Nucleus accumbens (tissue), 56 donors: ENCODE data around the gene DFFA.
"Not testable (repeated sequence)": the region's sequence is repeated elsewhere in the genome, so short reads cannot be mapped to it uniquely, and the experiment has no call there.

Experiments
- DNase-seq, 56 donors: peaks; one replicate each; lab custom pipeline; 2025; lab: John Stamatoyannopoulos, UW

The DFFA gene

GRCh38 chr1:10506677-10507047 lies 34.3 kb upstream of the DFFA start:
- DNase-seq, result no peak

DNA sequence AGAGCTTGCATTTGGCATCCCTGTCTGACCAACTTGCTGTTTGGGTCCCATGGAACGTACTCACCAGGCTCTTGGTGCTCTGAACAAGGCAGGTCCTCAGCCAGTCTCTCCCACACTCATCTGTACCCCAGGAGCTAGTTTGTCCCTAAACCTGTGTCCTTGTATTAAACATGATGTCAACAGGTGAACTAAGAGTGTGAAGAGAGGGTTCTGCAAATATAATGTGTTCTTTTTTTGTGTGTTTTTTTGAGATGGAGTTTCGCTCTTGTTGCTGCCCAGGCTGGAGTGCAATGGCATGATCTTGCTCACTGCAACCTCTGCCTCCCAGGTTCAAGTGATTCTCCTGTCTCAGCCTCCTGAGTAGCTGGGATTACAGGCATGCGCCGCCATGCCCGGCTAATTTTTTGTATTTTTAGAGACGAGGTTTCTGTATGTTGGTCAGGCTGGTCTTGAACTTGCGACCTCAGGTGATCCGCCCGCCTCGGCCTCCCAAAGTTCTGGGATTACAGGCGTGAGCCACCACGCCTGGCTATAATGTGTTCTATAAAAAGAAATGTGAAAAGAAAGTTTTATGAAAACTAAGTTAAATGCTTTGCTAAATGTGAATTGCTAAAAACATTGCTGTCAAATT lies 33.8 kb upstream of the DFFA start:
- not testable (repeated sequence) for DNase-seq

- DNase-seq, result no peak
These were observed 31.9 kb upstream of the DFFA start for GRCh38 chr1:10504249-10504648.

DNA sequence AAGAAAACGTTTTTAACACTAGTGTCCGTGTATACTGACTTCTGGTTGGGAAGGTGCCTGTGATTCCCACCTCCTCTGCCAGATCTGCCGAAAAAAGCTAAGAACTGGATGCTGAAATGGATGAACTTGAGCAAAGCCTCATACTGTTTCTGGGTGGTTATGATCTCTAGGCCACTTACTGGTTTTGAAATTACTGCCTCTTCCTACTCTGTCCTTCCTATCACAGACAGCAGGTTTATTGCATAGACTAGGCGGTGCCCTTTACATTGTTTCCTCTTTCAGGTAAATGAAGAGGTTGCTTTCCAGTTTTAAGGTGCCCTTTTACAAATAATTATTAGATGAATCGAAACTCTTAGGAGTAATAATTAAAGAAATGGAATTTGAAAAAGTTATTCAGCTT lies 29.9 kb upstream of the DFFA start:
- DNase-seq, result no peak

DNA sequence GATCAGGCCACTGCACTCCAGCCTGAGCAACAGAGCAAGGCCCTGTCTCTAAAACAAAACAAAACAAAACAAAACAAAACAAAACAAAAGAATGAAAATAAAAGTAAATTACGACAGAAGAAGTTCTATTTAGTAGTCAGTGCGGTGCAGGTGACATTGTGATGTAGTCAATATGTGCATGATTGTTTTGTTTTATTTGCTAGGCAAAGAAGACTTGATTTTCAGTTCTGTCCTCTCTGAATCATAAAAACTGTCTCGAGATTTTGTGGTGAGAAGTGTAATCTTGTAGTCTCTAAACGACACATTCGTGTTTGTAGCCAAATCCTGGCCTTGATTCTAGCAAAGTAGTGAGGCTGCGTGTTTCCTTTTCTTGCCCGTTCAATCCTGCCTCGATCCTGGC lies 25.9 kb upstream of the DFFA start:
- DNase-seq, result no peak

GRCh38 chr1:10497109-10497508 lies 24.8 kb upstream of the DFFA start:
- no peak for DNase-seq

GRCh38 chr1:10495952-10496351 lies 23.6 kb upstream of the DFFA start:
- no peak for DNase-seq

GRCh38 chr1:10495475-10495817 lies 23.1 kb upstream of the DFFA start:
- DNase-seq, result no peak

DNA sequence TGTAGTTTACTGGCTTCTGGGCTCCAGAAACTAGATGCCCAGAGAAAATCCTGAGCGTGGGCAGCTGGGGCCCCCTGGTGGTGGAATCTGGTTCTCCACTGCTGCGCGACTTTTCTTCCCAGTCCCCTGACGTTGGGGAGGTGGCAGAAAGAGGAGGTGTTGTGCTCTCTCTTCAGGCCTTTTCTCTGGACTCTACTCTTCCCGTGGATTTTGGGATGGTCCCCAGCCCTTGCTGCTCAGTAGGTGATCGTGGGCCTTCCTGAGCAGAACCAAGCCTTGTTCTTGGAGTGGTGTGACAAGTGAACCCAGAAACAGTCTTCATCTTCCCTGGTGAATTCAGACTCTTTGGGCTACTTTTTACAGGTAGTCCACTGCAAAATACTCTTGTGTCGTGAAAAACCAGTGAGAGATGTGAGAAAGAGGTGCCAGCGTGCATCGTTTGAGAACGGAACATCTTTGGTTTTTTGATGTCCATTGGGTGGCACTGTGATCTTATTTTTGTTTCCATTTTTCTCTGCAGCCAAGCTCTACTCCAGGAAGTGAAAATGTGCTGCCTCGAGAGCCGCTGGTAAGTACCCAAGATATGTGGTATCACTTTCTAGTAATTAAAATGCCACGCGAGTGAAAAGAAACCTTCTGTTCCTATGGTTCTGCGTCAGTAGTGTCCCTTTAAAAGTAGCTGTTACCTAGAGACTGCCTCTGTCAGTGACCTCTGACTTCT lies 22.6 kb upstream of the DFFA start:
- DNase-seq, result peak in 50 of 56 donors; percentile 2 to 88 (median 58)

DNA sequence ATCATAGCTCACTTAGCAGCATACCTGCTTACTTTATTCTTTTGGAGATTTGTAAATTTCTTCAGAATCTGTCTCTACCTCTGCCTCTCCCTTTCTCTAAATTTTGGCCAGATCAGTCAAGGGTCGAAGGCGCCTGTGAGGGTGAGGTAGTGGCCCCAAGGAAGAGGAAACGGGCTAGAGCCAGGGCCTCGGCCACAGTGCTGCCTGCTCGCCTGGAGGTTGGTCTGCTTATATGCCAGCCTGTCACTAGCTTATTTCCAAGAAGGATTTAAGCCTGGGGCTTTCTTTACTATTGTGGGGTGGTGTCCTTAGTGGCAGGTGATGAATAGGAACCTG lies 22.1 kb upstream of the DFFA start:
- DNase-seq, result no peak

GRCh38 chr1:10490286-10490970 lies 18.1 kb upstream of the DFFA start:
- DNase-seq, result peak in 2 of 56 donors; percentile 2 to 13

GRCh38 chr1:10489291-10490055 lies 17.1 kb upstream of the DFFA start:
- no peak for DNase-seq

DNA sequence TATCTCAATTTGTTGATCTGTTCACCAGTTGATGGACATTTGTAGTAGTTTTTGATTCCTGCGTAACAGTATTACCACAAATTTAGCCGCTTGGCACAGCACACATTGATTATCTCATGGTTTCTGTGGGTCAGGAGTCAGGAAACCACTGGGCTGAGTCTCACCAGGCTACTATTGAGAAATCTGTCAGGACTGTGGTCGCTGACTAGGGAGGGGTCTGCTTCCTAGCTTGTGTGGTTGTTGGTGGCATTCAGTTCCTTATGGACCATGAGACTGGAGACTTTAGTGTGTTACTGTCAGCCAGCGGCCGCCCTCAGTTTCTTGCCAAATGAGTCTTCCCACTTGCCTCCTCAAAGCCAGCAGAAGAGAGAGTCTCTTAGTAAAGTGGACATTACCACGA lies 12.2 kb upstream of the DFFA start:
- no peak for DNase-seq

GRCh38 chr1:10480614-10481013 lies 8.3 kb upstream of the DFFA start:
- DNase-seq, result no peak

- DNase-seq, result no peak
These were observed 7.0 kb upstream of the DFFA start for GRCh38 chr1:10479296-10479695.

GRCh38 chr1:10475510-10475909 lies 3.2 kb upstream of the DFFA start:
- DNase-seq, result peak in 3 of 56 donors; percentile 31 to 40 (median 35)

- peak; percentile 15 to 90 (median 74) for DNase-seq
These were observed 2.5 kb upstream of the DFFA start, which contains the start of gene PEX14 for GRCh38 chr1:10474613-10475507. TSS of gene PEX14 (plus strand) at chr1:10474950. CDS start at chr1:10474967, 17 bp downstream.

- DNase-seq, result not testable (repeated sequence)
These were observed 1.9 kb upstream of the DFFA start for GRCh38 chr1:10474309-10474612.

- no peak for DNase-seq
These were observed 926 bp upstream of the DFFA start for GRCh38 chr1:10473145-10473765.
